Activated CD8-positive, alpha-beta T cell treated with anti-CD3 and anti-CD28 coated beads, Interleukin-2, amount 10 ng/mL, durations not matched to agents 7 days and 5 days (primary cell): ENCODE measurements around the gene NKX2-1. TPM values are rescaled to one million over a fixed set of nuclear protein-coding genes. Genes with fewer than 3 reads are reported as not detected.
"Not testable (repeated sequence)": the region's sequence is repeated elsewhere in the genome, so short reads cannot be mapped to it uniquely, and the experiment has no call there.

Experiments
- ATAC-seq: fragments of 150-1000 bp; cut with Tn5 transposase; one replicate; pipeline ENCODE4 v1.10.0; 2021; ENCODE audit warnings: moderate library complexity
- CTCF ChIA-PET: fragments of 350-600 bp; sonication (Branson Sonifier 250); formaldehyde crosslinking; loops from one replicate; lab custom pipeline; 2021; ENCODE audit warnings: antibody characterized with exemption; lab: Charles Lee
- POLR2A ChIA-PET: fragments of 350-600 bp; sonication (Branson Sonifier 250); formaldehyde crosslinking; loops from one replicate; lab custom pipeline; 2021; ENCODE audit warnings: antibody characterized with exemption; lab: Charles Lee
- DNase-seq: peaks from one replicate; pipeline ENCODE4 v3.0.0-alpha.2; 2020
- H3K27ac Mint-ChIP-seq: one replicate; pipeline ENCODE4 v1.8.0; 2021; ENCODE audit warnings: mild to moderate bottlenecking, mixed read lengths
- H3K27me3 Mint-ChIP-seq: one replicate; pipeline ENCODE4 v1.8.0; 2021; ENCODE audit warnings: low read depth, mixed read lengths
- H3K36me3 Mint-ChIP-seq: one replicate; pipeline ENCODE4 v1.8.0; 2021; ENCODE audit warnings: low read depth, mixed read lengths
- H3K4me1 Mint-ChIP-seq: one replicate; pipeline ENCODE4 v1.8.0; 2021; ENCODE audit warnings: low read depth, mixed read lengths
- H3K4me3 Mint-ChIP-seq: one replicate; pipeline ENCODE4 v1.8.0; 2021; ENCODE audit warnings: mild to moderate bottlenecking, mixed read lengths
- H3K9me3 Mint-ChIP-seq: one replicate; pipeline ENCODE4 v1.8.0; 2022; ENCODE audit warnings: mixed read lengths; ENCODE audit not compliant: insufficient read depth
- total RNA-seq, 2 experiments: library from RNA; stranded (reverse); gene quantifications; one replicate each; pipeline ENCODE4 v1.2.3, GENCODE V29; 2021

The NKX2-1 gene
- total RNA-seq, 2 experiments from 2014 or later = not detected

- DNase-seq (no peak), ATAC-seq (no peak)
- Mint-ChIP-seq H3K36me3 (no peaks in the 10 kb centered on the region), H3K4me1 (no peaks in the 10 kb centered on the region), H3K4me3 (no peak overlapping the region), H3K27me3 (peaks cover 22% of the 10 kb centered on the region), H3K27ac (no peak overlapping the region), H3K9me3 (no peaks in the 10 kb centered on the region)
- POLR2A ChIA-PET = no interaction called here
- CTCF ChIA-PET = no interaction called here
These were observed 23.7 kb downstream of the NKX2-1 start for GRCh38 chr14:36496346-36496745.

DNA sequence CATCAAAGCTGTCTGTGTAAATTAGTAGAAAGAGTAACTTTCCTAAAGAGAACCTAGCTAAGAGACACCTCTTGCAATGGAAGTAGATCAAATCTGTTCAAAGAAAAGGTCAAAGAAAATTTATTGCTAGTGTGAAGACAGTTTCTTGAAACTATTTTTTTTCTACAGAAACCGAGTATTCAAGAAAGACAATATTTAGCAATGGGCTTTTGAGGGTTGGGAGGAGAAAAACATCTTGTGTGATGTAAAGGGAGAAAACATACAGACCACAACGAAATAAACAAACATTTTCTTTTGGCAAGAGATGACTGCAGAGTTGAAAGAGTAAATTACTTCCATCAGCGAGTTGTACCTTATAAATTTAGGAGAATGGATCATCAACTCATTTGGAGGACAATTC lies 24.4 kb downstream of the NKX2-1 start:
- ATAC-seq (no peak), DNase-seq (no peak)
- no peak overlapping the region for H3K27ac Mint-ChIP-seq
- H3K4me1 Mint-ChIP-seq = no peaks in the 10 kb centered on the region
- H3K4me3 Mint-ChIP-seq = no peak overlapping the region
- H3K9me3 Mint-ChIP-seq = no peaks in the 10 kb centered on the region
- H3K27me3 Mint-ChIP-seq = peaks cover 21% of the 10 kb centered on the region
- ChIA-PET CTCF (no interaction called here), POLR2A (no interaction called here)
- no peaks in the 10 kb centered on the region for H3K36me3 Mint-ChIP-seq

- Mint-ChIP-seq H3K36me3 (no peaks in the 10 kb centered on the region), H3K4me3 (no peak overlapping the region), H3K27me3 (peaks cover 13% of the 10 kb centered on the region), H3K27ac (no peak overlapping the region), H3K9me3 (no peaks in the 10 kb centered on the region), H3K4me1 (no peaks in the 10 kb centered on the region)
- no peak for DNase-seq
- POLR2A ChIA-PET = no interaction called here
- CTCF ChIA-PET = no interaction called here
- no peak for ATAC-seq
These were observed 26.3 kb downstream of the NKX2-1 start for GRCh38 chr14:36493761-36494160.

- Mint-ChIP-seq H3K36me3 (no peaks in the 10 kb centered on the region), H3K27me3 (peaks cover 3% of the 10 kb centered on the region), H3K4me1 (no peaks in the 10 kb centered on the region), H3K9me3 (no peaks in the 10 kb centered on the region), H3K4me3 (no peak overlapping the region), H3K27ac (no peak overlapping the region)
- ChIA-PET CTCF (no interaction called here), POLR2A (no interaction called here)
- ATAC-seq (no peak), DNase-seq (no peak)
These were observed 34.3 kb downstream of the NKX2-1 start for GRCh38 chr14:36485773-36486172.

DNA sequence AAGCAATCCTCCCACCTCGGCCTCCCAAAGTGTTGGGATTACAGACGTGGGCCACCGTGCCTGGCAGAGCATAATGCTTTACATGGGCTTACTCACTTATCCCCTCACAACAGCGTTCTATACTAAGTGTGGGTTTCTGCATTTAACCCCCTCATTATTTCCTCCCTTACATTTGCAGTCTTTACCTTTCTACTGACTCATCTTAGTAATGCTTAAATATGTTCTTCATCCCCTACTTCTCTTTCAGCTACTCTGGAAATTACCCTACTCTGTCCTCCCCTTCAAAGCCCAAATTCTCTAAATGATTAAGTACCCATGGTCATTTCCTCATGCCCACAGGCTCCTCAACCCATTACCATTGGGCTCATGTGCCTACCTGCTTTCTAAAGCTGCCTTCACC lies 40.7 kb downstream of the NKX2-1 start:
- Mint-ChIP-seq H3K36me3 (no peaks in the 10 kb centered on the region), H3K27ac (no peak overlapping the region), H3K27me3 (peaks cover 6% of the 10 kb centered on the region), H3K9me3 (no peaks in the 10 kb centered on the region), H3K4me3 (no peak overlapping the region), H3K4me1 (no peaks in the 10 kb centered on the region)
- DNase-seq = no peak
- no peak for ATAC-seq
- ChIA-PET POLR2A (no interaction called here), CTCF (no interaction called here)

GRCh38 chr14:36478782-36479181 lies 41.2 kb downstream of the NKX2-1 start:
- Mint-ChIP-seq H3K9me3 (no peaks in the 10 kb centered on the region), H3K4me3 (no peak overlapping the region), H3K27me3 (peaks cover 6% of the 10 kb centered on the region), H3K36me3 (no peaks in the 10 kb centered on the region), H3K4me1 (no peaks in the 10 kb centered on the region), H3K27ac (no peak overlapping the region)
- DNase-seq = no peak
- CTCF ChIA-PET = interaction anchor here (0.7 kb wide), 1 partner anchor 104 kb away, joined by 3 read pairs; no protein-coding TSS in a partner anchor
- ATAC-seq = no peak
- POLR2A ChIA-PET = no interaction called here

GRCh38 chr14:36477266-36477665 lies 42.8 kb downstream of the NKX2-1 start:
- H3K9me3 Mint-ChIP-seq = no peaks in the 10 kb centered on the region
- ChIA-PET CTCF (no interaction called here), POLR2A (no interaction called here)
- ATAC-seq (no peak), DNase-seq (no peak)
- no peak overlapping the region for H3K27ac Mint-ChIP-seq
- H3K4me1 Mint-ChIP-seq = no peaks in the 10 kb centered on the region
- no peaks in the 10 kb centered on the region for H3K36me3 Mint-ChIP-seq
- H3K4me3 Mint-ChIP-seq = no peak overlapping the region
- H3K27me3 Mint-ChIP-seq = peaks cover 6% of the 10 kb centered on the region

GRCh38 chr14:36476061-36476460 lies 44.0 kb downstream of the NKX2-1 start:
- H3K27me3 Mint-ChIP-seq, DNase-seq, H3K27ac Mint-ChIP-seq, CTCF ChIA-PET, H3K4me3 Mint-ChIP-seq, H3K4me1 Mint-ChIP-seq, POLR2A ChIA-PET, H3K9me3 Mint-ChIP-seq, ATAC-seq, H3K36me3 Mint-ChIP-seq: not testable (repeated sequence)

DNA sequence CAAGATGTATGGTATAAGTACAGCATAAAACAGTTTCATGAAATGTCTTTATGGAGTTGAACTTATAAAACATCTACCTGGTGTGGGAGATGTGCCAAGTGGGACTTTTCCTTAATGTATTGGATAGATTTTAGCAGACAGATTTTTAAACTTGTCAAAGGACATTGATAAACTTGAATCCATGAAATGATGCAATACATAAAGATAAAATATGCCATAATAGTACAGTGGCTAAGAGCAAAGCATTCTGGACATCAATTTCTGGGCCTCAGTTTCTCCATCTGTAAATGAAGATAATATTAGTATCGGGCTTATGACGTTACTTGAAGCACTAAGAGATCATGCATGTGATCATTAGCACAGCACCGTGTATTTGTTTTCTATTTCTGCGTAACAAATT lies 45.4 kb downstream of the NKX2-1 start:
- Mint-ChIP-seq H3K9me3 (no peaks in the 10 kb centered on the region), H3K36me3 (no peaks in the 10 kb centered on the region), H3K4me1 (no peaks in the 10 kb centered on the region), H3K4me3 (no peak overlapping the region), H3K27ac (no peak overlapping the region), H3K27me3 (peaks cover 3% of the 10 kb centered on the region)
- CTCF ChIA-PET = no interaction called here
- POLR2A ChIA-PET = no interaction called here
- ATAC-seq = no peak
- no peak for DNase-seq

DNA sequence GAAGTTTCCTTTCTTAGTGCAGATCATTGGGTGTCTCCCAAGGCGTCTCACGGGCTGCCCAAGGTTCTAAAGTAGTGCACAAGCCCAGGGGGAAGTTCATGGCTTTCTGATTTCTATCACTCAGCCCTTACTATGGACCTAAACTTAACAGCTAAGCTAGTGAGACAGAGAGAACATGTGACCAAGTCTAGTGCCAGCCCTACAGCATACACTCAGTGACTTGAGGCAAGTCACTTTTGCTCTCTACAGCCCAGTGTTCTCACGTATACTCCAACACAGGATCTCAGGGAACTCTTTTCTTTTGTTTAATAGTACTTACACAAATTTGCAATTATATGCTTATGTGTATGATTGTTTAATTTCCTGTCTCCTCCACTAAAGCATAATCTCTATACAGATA lies 48.6 kb downstream of the NKX2-1 start:
- Mint-ChIP-seq H3K4me3 (no peak overlapping the region), H3K36me3 (no peaks in the 10 kb centered on the region), H3K27ac (no peak overlapping the region), H3K4me1 (no peaks in the 10 kb centered on the region), H3K9me3 (no peaks in the 10 kb centered on the region), H3K27me3 (peaks cover 5% of the 10 kb centered on the region)
- no peak for ATAC-seq
- DNase-seq = no peak
- ChIA-PET POLR2A (no interaction called here), CTCF (no interaction called here)

- POLR2A ChIA-PET = no interaction called here
- Mint-ChIP-seq H3K27ac (no peak overlapping the region), H3K36me3 (no peaks in the 10 kb centered on the region), H3K4me1 (no peaks in the 10 kb centered on the region), H3K27me3 (peaks cover 5% of the 10 kb centered on the region), H3K4me3 (no peak overlapping the region), H3K9me3 (no peaks in the 10 kb centered on the region)
- CTCF ChIA-PET = no interaction called here
- no peak for DNase-seq
- ATAC-seq = no peak
These were observed 52.7 kb downstream of the NKX2-1 start for GRCh38 chr14:36467332-36467731.
